PC-3 (cell line): Measurements from ENCODE around the gene RPS18. TPM values are rescaled to one million over a fixed set of nuclear protein-coding genes. Genes with fewer than 3 reads are reported as not detected.

Experiments used
- ATAC-seq: fragments of 200-7000 bp; cut with Tn5 transposase; 2 replicates; pipeline ENCODE4 v1.9.1; 2020; ENCODE audit warnings: mild to moderate bottlenecking, moderate library complexity
- BruUV-seq: library from RNA; stranded (reverse); fragments of 400-500 nt; replicated peaks from 2 replicates; lab custom pipeline; 2021; lab: Mats Ljungman, UMichigan
- CTCF ChIA-PET: fragments of 300-600 bp; sonication (Branson Sonifier 250); formaldehyde crosslinking; loops from one replicate; lab custom pipeline; 2022; ENCODE audit warnings: antibody characterized with exemption; lab: Charles Lee
- POLR2A ChIA-PET: fragments of 300-600 bp; sonication (Branson Sonifier 250); formaldehyde crosslinking; loops from one replicate; lab custom pipeline; 2022; ENCODE audit warnings: antibody characterized with exemption; ENCODE audit not compliant: unreplicated experiment; lab: Charles Lee
- DNase-seq: peaks from one replicate; pipeline ENCODE4 v3.0.0-alpha.2; 2015
- H2AFZ ChIP-seq: fragments of 300-600 bp; sonication (generic); 2 replicates; pipeline ENCODE4 v1.6.0; 2016; ENCODE audit warnings: antibody characterized with exemption, low read length
- H3F3A ChIP-seq: fragments of 300-600 bp; sonication (generic); one replicate; pipeline ENCODE4 v1.6.0; 2017; ENCODE audit warnings: antibody characterized with exemption, low read length, control low read depth, mild to moderate bottlenecking; ENCODE audit not compliant: unreplicated experiment
- H3K27ac ChIP-seq: fragments of 300-600 bp; sonication (generic); 2 replicates; pipeline ENCODE4 v1.5.1; 2016; ENCODE audit warnings: mild to moderate bottlenecking, low read length
- H3K27me3 ChIP-seq: fragments of 300-600 bp; sonication (generic); 2 replicates; pipeline ENCODE4 v1.6.1; 2016; ENCODE audit warnings: low read length, mixed read lengths
- H3K36me3 ChIP-seq: fragments of 300-600 bp; sonication (generic); 2 replicates; pipeline ENCODE4 v1.6.1; 2016; ENCODE audit warnings: low read depth, mixed run types, low read length, mixed read lengths
- H3K4me1 ChIP-seq: fragments of 300-600 bp; sonication (generic); 2 replicates; pipeline ENCODE4 v1.5.1; 2016; ENCODE audit warnings: low read length; ENCODE audit not compliant: insufficient read depth
- H3K4me2 ChIP-seq: fragments of 300-600 bp; sonication (generic); 2 replicates; pipeline ENCODE4 v1.6.0; 2016; ENCODE audit warnings: low read length
- H3K4me3 ChIP-seq: fragments of 300-600 bp; sonication (generic); 2 replicates; pipeline ENCODE4 v1.5.1; 2016; ENCODE audit warnings: mild to moderate bottlenecking, low read length, mixed read lengths
- H3K79me2 ChIP-seq: fragments of 300-600 bp; sonication (generic); 2 replicates; pipeline ENCODE4 v1.6.1; 2017; ENCODE audit warnings: low read length, mixed read lengths
- H3K9ac ChIP-seq: fragments of 300-600 bp; sonication (generic); 2 replicates; pipeline ENCODE4 v1.6.0; 2016; ENCODE audit warnings: mild to moderate bottlenecking, low read length
- H3K9me2 ChIP-seq: fragments of 300-600 bp; sonication (generic); replicated peaks from 2 replicates; pipeline ENCODE4 v1.6.1; 2016; ENCODE audit warnings: mixed run types, low read length, mixed read lengths
- H3K9me3 ChIP-seq: fragments of 300-600 bp; sonication (generic); 2 replicates; pipeline ENCODE4 v1.6.1; 2016; ENCODE audit warnings: low read length, mixed read lengths
- H4K20me1 ChIP-seq: fragments of 300-600 bp; sonication (generic); 2 replicates; pipeline ENCODE4 v1.6.1; 2016; ENCODE audit warnings: low read length, mixed read lengths
- CTCF ChIP-seq: fragments of 300-600 bp; sonication (generic); conservative IDR thresholded peaks from 2 replicates; pipeline ENCODE4 v1.5.1; 2017; ENCODE audit warnings: antibody characterized with exemption, low read depth, mild to moderate bottlenecking, low read length
- EZH2 ChIP-seq: fragments of 300-600 bp; sonication (generic); IDR thresholded peaks from one replicate; pipeline ENCODE4 v1.6.1; 2017; ENCODE audit warnings: antibody characterized with exemption, mild to moderate bottlenecking, low read length; ENCODE audit not compliant: unreplicated experiment
- EZH2phosphoT487 ChIP-seq: fragments of 300-600 bp; sonication (generic); IDR thresholded peaks from 2 replicates; pipeline ENCODE4 v1.6.1; 2018; ENCODE audit warnings: mild to moderate bottlenecking, antibody characterized with exemption, low read length, borderline replicate concordance
- intact Hi-C: fragments of 100-400 bp; cut with micrococcal nuclease; formaldehyde crosslinking; loops from 2 replicates; pipeline ENCODE4 v1.9.0; 2023
- total RNA-seq: library from RNA; depleted of rRNA; stranded (reverse); fragments of >200 nt; gene quantifications from 2 replicates; pipeline ENCODE4 v1.2.3, GENCODE V29; 2014

RPS18 gene
- total RNA-seq, 1 experiment from 2014 or later: 3,161 TPM

- no peak overlapping the region for H3K4me2 ChIP-seq
- intact Hi-C loops: no loop called here
- H3F3A ChIP-seq: peaks cover 3% of the 10 kb centered on the region
- ChIA-PET POLR2A (interaction anchor here (0.7 kb wide), 1 partner anchor 21 kb away, joined by 28 read pairs; no protein-coding TSS in a partner anchor), CTCF (no interaction called here)
- no peak overlapping the region for H3K9ac ChIP-seq
- H3K4me3 ChIP-seq: no peak overlapping the region
- H3K27me3 ChIP-seq: no peaks in the 10 kb centered on the region
- H3K79me2 ChIP-seq: peaks cover 20% of the 10 kb centered on the region
- DNase-seq: no peak
- ATAC-seq: no peak
- H4K20me1 ChIP-seq: no peaks in the 10 kb centered on the region
- H3K9me2 ChIP-seq: no peaks in the 10 kb centered on the region
- no peaks in the 10 kb centered on the region for H3K9me3 ChIP-seq
- no peak overlapping the region for H3K27ac ChIP-seq
- H3K36me3 ChIP-seq: peaks cover 7% of the 10 kb centered on the region
- H3K4me1 ChIP-seq: peaks cover 13% of the 10 kb centered on the region
- TF ChIP-seq EZH2 (no peak), CTCF (no peak), EZH2phosphoT487 (no peak)
- no TSS peak for BruUV-seq
- no peak overlapping the region for H2AFZ ChIP-seq
Measured at GRCh38 chr6:33301877-33302276, 30.0 kb downstream of the RPS18 start.

- no peak overlapping the region for H3K4me2 ChIP-seq
- peaks cover 23% of the 10 kb centered on the region for H3K79me2 ChIP-seq
- no peaks in the 10 kb centered on the region for H3K9me3 ChIP-seq
- peaks cover 3% of the 10 kb centered on the region for H3F3A ChIP-seq
- H2AFZ ChIP-seq: no peak overlapping the region
- no peaks in the 10 kb centered on the region for H3K27me3 ChIP-seq
- BruUV-seq: no TSS peak
- H3K4me3 ChIP-seq: no peak overlapping the region
- POLR2A ChIA-PET: interaction anchor here (0.6 kb wide), 1 partner anchor 15 kb away, joined by 3 read pairs; no protein-coding TSS in a partner anchor
- CTCF ChIA-PET: no interaction called here
- no peak overlapping the region for H3K27ac ChIP-seq
- intact Hi-C loops: no loop called here
- H3K4me1 ChIP-seq: peaks cover 7% of the 10 kb centered on the region
- no peak for TF ChIP-seq EZH2phosphoT487
- TF ChIP-seq EZH2: no peak
- TF ChIP-seq CTCF: no peak
- DNase-seq: no peak
- H3K9me2 ChIP-seq: no peaks in the 10 kb centered on the region
- no peak overlapping the region for H3K9ac ChIP-seq
- no peaks in the 10 kb centered on the region for H4K20me1 ChIP-seq
- H3K36me3 ChIP-seq: peaks cover 7% of the 10 kb centered on the region
- no peak for ATAC-seq
Measured at GRCh38 chr6:33304216-33304615, 32.3 kb downstream of the RPS18 start.

GRCh38 chr6:33305052-33305451 lies 33.2 kb downstream of the RPS18 start:
- no peaks in the 10 kb centered on the region for H4K20me1 ChIP-seq
- H3K27me3 ChIP-seq: no peaks in the 10 kb centered on the region
- ATAC-seq: no peak
- H2AFZ ChIP-seq: no peak overlapping the region
- DNase-seq: no peak
- intact Hi-C loops: no loop called here
- peaks cover 7% of the 10 kb centered on the region for H3K4me1 ChIP-seq
- H3F3A ChIP-seq: peaks cover 1% of the 10 kb centered on the region
- peaks cover 7% of the 10 kb centered on the region for H3K36me3 ChIP-seq
- H3K9ac ChIP-seq: no peak overlapping the region
- H3K79me2 ChIP-seq: peaks cover 24% of the 10 kb centered on the region
- BruUV-seq: no TSS peak
- TF ChIP-seq EZH2phosphoT487 (no peak), EZH2 (no peak), CTCF (no peak)
- no peaks in the 10 kb centered on the region for H3K9me3 ChIP-seq
- ChIA-PET POLR2A (no interaction called here), CTCF (no interaction called here)
- no peaks in the 10 kb centered on the region for H3K9me2 ChIP-seq
- no peak overlapping the region for H3K27ac ChIP-seq
- no peak overlapping the region for H3K4me3 ChIP-seq
- no peak overlapping the region for H3K4me2 ChIP-seq
